Small intestine (tissue), 7 donors: ENCODE results near the gene TEAD2. TPM values are rescaled to one million over a fixed set of nuclear protein-coding genes. Genes with fewer than 3 reads are reported as not detected.

Source experiments
- DNase-seq, 2 donors: peaks; one replicate each; pipeline versions ENCODE4 v3.0.0 to v3.0.0-alpha.2; 2013
- FAIRE-seq: peaks from 2 replicates; lab custom pipeline; 2012; peaks lifted over from hg19 to GRCh38; lab: Jason Lieb, UNC
- H3K27ac ChIP-seq, 3 donors: one replicate each; pipeline ENCODE4 v1.5.1; 2013; ENCODE audit warnings: low read length in 2 of 3, mild to moderate bottlenecking in 2 of 3, control low read depth in 1 of 3, inconsistent platforms in 1 of 3, low read depth in 1 of 3, moderate library complexity in 1 of 3
- H3K27me3 ChIP-seq, 3 donors: one replicate each; pipeline ENCODE4 v1.6.1; 2013; ENCODE audit warnings: low read length in 3 of 3, inconsistent platforms in 1 of 3; ENCODE audit not compliant: control insufficient read depth in 3 of 3, insufficient read depth in 3 of 3
- H3K36me3 ChIP-seq, 3 donors: one replicate each; pipeline ENCODE4 v1.6.1; 2013; ENCODE audit warnings: low read length in 3 of 3, inconsistent platforms in 1 of 3, low read depth in 1 of 3, mild to moderate bottlenecking in 1 of 3, moderate library complexity in 1 of 3; ENCODE audit not compliant: control insufficient read depth in 3 of 3, insufficient read depth in 2 of 3
- H3K4me1 ChIP-seq, 3 donors: one replicate each; pipeline ENCODE4 v1.6.1; 2013; ENCODE audit warnings: low read length in 2 of 3, inconsistent platforms in 1 of 3, low read depth in 1 of 3, mild to moderate bottlenecking in 1 of 3, moderate library complexity in 1 of 3; ENCODE audit not compliant: control insufficient read depth in 3 of 3, insufficient read depth in 2 of 3
- H3K4me3 ChIP-seq, 3 donors: one replicate each; pipeline ENCODE4 v1.5.1; 2013; ENCODE audit warnings: low read length in 3 of 3, control low read depth in 1 of 3, inconsistent platforms in 1 of 3, low read depth in 1 of 3, mild to moderate bottlenecking in 1 of 3, moderate library complexity in 1 of 3
- H3K9me3 ChIP-seq, 2 donors: one replicate each; pipeline ENCODE4 v1.6.1; 2013; ENCODE audit warnings: low read depth in 1 of 2, low read length in 1 of 2; ENCODE audit not compliant: control insufficient read depth in 2 of 2, insufficient read depth in 1 of 2
- WGBS, 3 donors: extraction: QIAGEN DNeasy Blood & Tissue Kit; methylation state at CpG; one replicate each; pipeline ENCODE4 v1.1.7; 2013; 5-methylcytosine and 5-hydroxymethylcytosine counted together
- polyA plus RNA-seq, 4 donors: library from polyadenylated mRNA; stranded (reverse) in 3 of 4; unstranded in 1 of 4; fragments of 200-250 nt in 3 of 4; fragments of 120-200 nt in 1 of 4; gene quantifications; one replicate each; pipeline versions ENCODE4 v1.2.1 to v1.2.3, GENCODE V29; 2013
- donor health status: healthy with polysubstance abuse.
- donor health status: control.
- donor health status: control.
- donor health status: Bipolar disorder and iron deficiency.
- donor health status: healthy.

Gene TEAD2
- polyA plus RNA-seq, 4 donors: 1.8 to 17.2 (median 8.8) TPM

- DNase-seq: no peak
- H3K36me3 ChIP-seq: peaks cover 0 to 25% (median 2%) of the 10 kb centered on the region in 3 donors
- WGBS, 3 donors: 94 to 97% (median 97%) methylated on average over 11 of the region's 11 CpGs
- no peak for FAIRE-seq
- H3K9me3 ChIP-seq: no peaks in the 10 kb centered on the region
- peaks cover 0 to 14% (median 7%) of the 10 kb centered on the region in 3 donors for H3K4me1 ChIP-seq
- peaks cover 0 to 33% (median 0%) of the 10 kb centered on the region in 3 donors for H3K27me3 ChIP-seq
- H3K27ac ChIP-seq: peak overlapping the region in 1 of 3 donors; percentile 45
- H3K4me3 ChIP-seq: no peak overlapping the region
Measured at GRCh38 chr19:49340865-49341718, 21.1 kb downstream of the TEAD2 start.

GRCh38 chr19:49340069-49340864 is 21.9 kb downstream of the TEAD2 start:
- Histone ChIP-seq H3K4me1 (peaks cover 0 to 14% (median 7%) of the 10 kb centered on the region in 3 donors), H3K4me3 (no peak overlapping the region), H3K36me3 (peaks cover 0 to 22% (median 2%) of the 10 kb centered on the region in 3 donors), H3K27me3 (peaks cover 0 to 33% (median 0%) of the 10 kb centered on the region in 3 donors), H3K27ac (peak overlapping the region in 2 of 3 donors; percentile 23 to 85), H3K9me3 (no peaks in the 10 kb centered on the region)
- no peak for FAIRE-seq
- peak; percentile 19 to 39 for DNase-seq
- WGBS, 3 donors: 13 to 22% (median 19%) methylated on average over 35 to 36 of the region's 36 CpGs

GRCh38 chr19:49339301-49340068 is 22.7 kb downstream of the TEAD2 start:
- H3K4me3 ChIP-seq: peak overlapping the region in 2 of 3 donors; percentile 1 to 17
- H3K4me1 ChIP-seq: peaks cover 0 to 14% (median 7%) of the 10 kb centered on the region in 3 donors
- peaks cover 0 to 33% (median 0%) of the 10 kb centered on the region in 3 donors for H3K27me3 ChIP-seq
- peak overlapping the region in 2 of 3 donors; percentile 23 to 85 for H3K27ac ChIP-seq
- no peaks in the 10 kb centered on the region for H3K9me3 ChIP-seq
- WGBS, 3 donors: 17 to 29% (median 22%) methylated on average over 35 to 47 of the region's 47 CpGs
- DNase-seq (peak; percentile 69 to 75), FAIRE-seq (no peak)
- H3K36me3 ChIP-seq: peaks cover 0 to 17% (median 2%) of the 10 kb centered on the region in 3 donors

GRCh38 chr19:49338691-49339300 is 23.4 kb downstream of the TEAD2 start:
- H3K4me3 ChIP-seq: peak overlapping the region in 1 of 3 donors; percentile 17
- peak overlapping the region in 1 of 3 donors; percentile 32 for H3K27ac ChIP-seq
- H3K27me3 ChIP-seq: peaks cover 0 to 35% (median 0%) of the 10 kb centered on the region in 3 donors
- peaks cover 0 to 17% (median 2%) of the 10 kb centered on the region in 3 donors for H3K36me3 ChIP-seq
- WGBS, 3 donors: 7 to 40% (median 38%) methylated on average over 28 to 30 of the region's 30 CpGs
- peak; percentile 64 to 86 for DNase-seq
- no peaks in the 10 kb centered on the region for H3K9me3 ChIP-seq
- no peak for FAIRE-seq
- peaks cover 0 to 14% (median 7%) of the 10 kb centered on the region in 3 donors for H3K4me1 ChIP-seq

- DNase-seq: no peak
- peaks cover 0 to 37% (median 0%) of the 10 kb centered on the region in 3 donors for H3K27me3 ChIP-seq
- no peak for FAIRE-seq
- peaks cover 0 to 15% (median 2%) of the 10 kb centered on the region in 3 donors for H3K36me3 ChIP-seq
- 16 to 37% (median 36%) methylated on average over 32 to 34 of the region's 34 CpGs for WGBS, 3 donors
- peaks cover 0 to 14% (median 7%) of the 10 kb centered on the region in 3 donors for H3K4me1 ChIP-seq
- no peak overlapping the region for H3K4me3 ChIP-seq
- no peaks in the 10 kb centered on the region for H3K9me3 ChIP-seq
- no peak overlapping the region for H3K27ac ChIP-seq
Measured at GRCh38 chr19:49338023-49338677, 24.1 kb downstream of the TEAD2 start.

GRCh38 chr19:49337267-49338022 is 24.8 kb downstream of the TEAD2 start:
- no peak for DNase-seq

More at GRCh38 chr19:49337267-49338022, 24.8 kb downstream of the TEAD2 start:
- peaks cover 0 to 12% (median 0%) of the 10 kb centered on the region in 3 donors for H3K36me3 ChIP-seq
- peaks cover 0 to 14% (median 7%) of the 10 kb centered on the region in 3 donors for H3K4me1 ChIP-seq
- H3K4me3 ChIP-seq: no peak overlapping the region
- no peaks in the 10 kb centered on the region for H3K9me3 ChIP-seq
- H3K27ac ChIP-seq: no peak overlapping the region
- WGBS, 3 donors: 44 to 71% (median 62%) methylated on average over 18 to 19 of the region's 19 CpGs
- peaks cover 0 to 37% (median 0%) of the 10 kb centered on the region in 3 donors for H3K27me3 ChIP-seq
- no peak for FAIRE-seq
